MM.1S (cell line): ENCODE data around the gene MACROD2.
"Not testable (repeated sequence)": the region's sequence is repeated elsewhere in the genome, so short reads cannot be mapped to it uniquely, and the experiment has no call there.

ENCODE experiments used
- DNase-seq: peaks from one replicate; pipeline ENCODE4 v3.0.0-alpha.2; 2015
- H2AFZ ChIP-seq: fragments of 300-600 bp; sonication (generic); 2 replicates; pipeline ENCODE4 v1.6.0; 2016; ENCODE audit warnings: antibody characterized with exemption, low read length
- H3F3A ChIP-seq: fragments of 300-600 bp; sonication (generic); 2 replicates; pipeline ENCODE4 v1.6.1; 2016; ENCODE audit warnings: mild to moderate bottlenecking, antibody characterized with exemption, low read length, moderate library complexity, mixed read lengths; ENCODE audit not compliant: insufficient read depth
- H3K27ac ChIP-seq: fragments of 300-600 bp; sonication (generic); 2 replicates; pipeline ENCODE4 v1.5.1; 2016; ENCODE audit warnings: mild to moderate bottlenecking, low read length
- H3K27me3 ChIP-seq: fragments of 300-600 bp; sonication (generic); replicated peaks from 2 replicates; pipeline ENCODE4 v1.6.0; 2016; ENCODE audit warnings: low read length; ENCODE audit not compliant: insufficient read depth
- H3K36me3 ChIP-seq: fragments of 300-600 bp; sonication (generic); replicated peaks from 2 replicates; pipeline ENCODE4 v1.6.1; 2016; ENCODE audit warnings: mild to moderate bottlenecking, low read length, mixed read lengths; ENCODE audit not compliant: insufficient read depth
- H3K4me1 ChIP-seq: fragments of 300-600 bp; sonication (generic); 2 replicates; pipeline ENCODE4 v1.6.1; 2016; ENCODE audit warnings: low read length, mixed read lengths
- H3K4me2 ChIP-seq: fragments of 300-600 bp; sonication (generic); 2 replicates; pipeline ENCODE4 v1.6.0; 2016; ENCODE audit warnings: low read depth, low read length
- H3K4me3 ChIP-seq: fragments of 300-600 bp; sonication (generic); 2 replicates; pipeline ENCODE4 v1.5.1; 2016; ENCODE audit warnings: low read length, mixed read lengths
- H3K79me2 ChIP-seq: fragments of 300-600 bp; sonication (generic); 2 replicates; pipeline ENCODE4 v1.6.1; 2016; ENCODE audit warnings: mixed run types, low read length, mixed read lengths
- H3K9ac ChIP-seq: fragments of 300-600 bp; sonication (generic); 2 replicates; pipeline ENCODE4 v1.6.1; 2016; ENCODE audit warnings: low read length, mixed read lengths
- H3K9me2 ChIP-seq: fragments of 300-600 bp; sonication (generic); replicated peaks from 2 replicates; pipeline ENCODE4 v1.6.1; 2016; ENCODE audit warnings: mild to moderate bottlenecking, low read length, mixed read lengths; ENCODE audit not compliant: insufficient read depth
- H3K9me3 ChIP-seq: fragments of 300-600 bp; sonication (generic); replicated peaks from 2 replicates; pipeline ENCODE4 v1.6.1; 2016; ENCODE audit warnings: mild to moderate bottlenecking, low read length, mixed read lengths; ENCODE audit not compliant: insufficient read depth
- H4K20me1 ChIP-seq: fragments of 300-600 bp; sonication (generic); 2 replicates; pipeline ENCODE4 v1.6.1; 2016; ENCODE audit warnings: mild to moderate bottlenecking, low read length, moderate library complexity, mixed read lengths; ENCODE audit not compliant: insufficient read depth
- EZH2 ChIP-seq: fragments of 300-600 bp; sonication (generic); optimal IDR thresholded peaks from 2 replicates; pipeline ENCODE3; 2017; ENCODE audit warnings: low read depth, mild to moderate bottlenecking, antibody characterized with exemption, low read length, mixed read lengths
- EZH2phosphoT487 ChIP-seq: fragments of 300-600 bp; sonication (generic); IDR thresholded peaks from 2 replicates; pipeline ENCODE4 v1.6.1; 2018; ENCODE audit warnings: antibody characterized with exemption, low read length
- TF ChIP-seq, protein P1 (sequence below): fragments of 300-600 bp; sonication (generic); IDR thresholded peaks from 2 replicates; pipeline ENCODE4 v1.5.1; 2016; ENCODE audit warnings: antibody characterized with exemption, low read length, mixed read lengths

MACROD2 gene

GRCh38 chr20:14924433-14924832, 929.1 kb downstream of the MACROD2 start:
- Histone ChIP-seq H3K27ac (peak overlapping the region; percentile 11; the same call in 1 of the 2 replicates), H3K9me2 (no peaks in the 10 kb centered on the region), H3K79me2 (no peaks in the 10 kb centered on the region), H3K4me2 (peak overlapping the region; percentile 18; the same call in 1 of the 2 replicates), H3K9me3 (no peaks in the 10 kb centered on the region), H3K27me3 (no peaks in the 10 kb centered on the region), H3K9ac (no peak overlapping the region), H4K20me1 (no peaks in the 10 kb centered on the region), H3K4me3 (no peak overlapping the region), H3K4me1 (no peaks in the 10 kb centered on the region), H3F3A (no peaks in the 10 kb centered on the region), H2AFZ (no peak overlapping the region), H3K36me3 (no peaks in the 10 kb centered on the region)
- TF ChIP-seq, protein P1, sequence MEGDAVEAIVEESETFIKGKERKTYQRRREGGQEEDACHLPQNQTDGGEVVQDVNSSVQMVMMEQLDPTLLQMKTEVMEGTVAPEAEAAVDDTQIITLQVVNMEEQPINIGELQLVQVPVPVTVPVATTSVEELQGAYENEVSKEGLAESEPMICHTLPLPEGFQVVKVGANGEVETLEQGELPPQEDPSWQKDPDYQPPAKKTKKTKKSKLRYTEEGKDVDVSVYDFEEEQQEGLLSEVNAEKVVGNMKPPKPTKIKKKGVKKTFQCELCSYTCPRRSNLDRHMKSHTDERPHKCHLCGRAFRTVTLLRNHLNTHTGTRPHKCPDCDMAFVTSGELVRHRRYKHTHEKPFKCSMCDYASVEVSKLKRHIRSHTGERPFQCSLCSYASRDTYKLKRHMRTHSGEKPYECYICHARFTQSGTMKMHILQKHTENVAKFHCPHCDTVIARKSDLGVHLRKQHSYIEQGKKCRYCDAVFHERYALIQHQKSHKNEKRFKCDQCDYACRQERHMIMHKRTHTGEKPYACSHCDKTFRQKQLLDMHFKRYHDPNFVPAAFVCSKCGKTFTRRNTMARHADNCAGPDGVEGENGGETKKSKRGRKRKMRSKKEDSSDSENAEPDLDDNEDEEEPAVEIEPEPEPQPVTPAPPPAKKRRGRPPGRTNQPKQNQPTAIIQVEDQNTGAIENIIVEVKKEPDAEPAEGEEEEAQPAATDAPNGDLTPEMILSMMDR = no peak
- TF ChIP-seq EZH2phosphoT487 (no peak), EZH2 (no peak)
- DNase-seq = no peak

- H3K9me3 ChIP-seq = no peaks in the 10 kb centered on the region
- H3K4me1 ChIP-seq = no peaks in the 10 kb centered on the region
- H3K36me3 ChIP-seq = no peaks in the 10 kb centered on the region
- H2AFZ ChIP-seq = no peak overlapping the region
- H3K27me3 ChIP-seq = no peaks in the 10 kb centered on the region
- peak overlapping the region; percentile 18; the same call in 1 of the 2 replicates for H3K4me2 ChIP-seq
- H4K20me1 ChIP-seq = no peaks in the 10 kb centered on the region
- H3K9me2 ChIP-seq = no peaks in the 10 kb centered on the region
- no peak overlapping the region for H3K27ac ChIP-seq
- H3F3A ChIP-seq = no peaks in the 10 kb centered on the region
- no peaks in the 10 kb centered on the region for H3K79me2 ChIP-seq
- no peak overlapping the region for H3K4me3 ChIP-seq
- TF ChIP-seq EZH2 = no peak
- no peak for TF ChIP-seq EZH2phosphoT487
- TF ChIP-seq, protein P1 = no peak
- no peak overlapping the region for H3K9ac ChIP-seq
- DNase-seq = no peak
These were observed 930.0 kb downstream of the MACROD2 start for GRCh38 chr20:14925300-14925699.

DNA sequence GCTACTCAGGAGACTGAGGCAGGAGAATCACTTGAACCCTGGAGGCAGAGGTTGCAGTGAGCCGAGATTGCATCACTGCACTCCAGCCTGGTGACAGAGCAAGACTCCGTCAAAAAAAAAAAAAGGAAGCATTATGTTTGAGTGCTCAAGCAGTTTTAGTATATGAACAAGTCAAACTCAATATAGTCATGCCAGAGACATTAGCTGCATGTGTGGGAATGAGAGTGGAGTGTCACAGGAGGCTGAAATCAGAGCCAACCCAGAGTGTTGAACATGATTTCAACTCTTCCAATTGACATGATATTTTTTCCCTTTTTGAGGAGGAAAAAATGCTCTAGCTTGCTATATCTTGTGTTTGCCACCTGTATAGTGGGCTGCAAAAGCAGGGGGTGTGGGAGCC, 931.1 kb downstream of the MACROD2 start:
- H3F3A ChIP-seq = not testable (repeated sequence)

DNA sequence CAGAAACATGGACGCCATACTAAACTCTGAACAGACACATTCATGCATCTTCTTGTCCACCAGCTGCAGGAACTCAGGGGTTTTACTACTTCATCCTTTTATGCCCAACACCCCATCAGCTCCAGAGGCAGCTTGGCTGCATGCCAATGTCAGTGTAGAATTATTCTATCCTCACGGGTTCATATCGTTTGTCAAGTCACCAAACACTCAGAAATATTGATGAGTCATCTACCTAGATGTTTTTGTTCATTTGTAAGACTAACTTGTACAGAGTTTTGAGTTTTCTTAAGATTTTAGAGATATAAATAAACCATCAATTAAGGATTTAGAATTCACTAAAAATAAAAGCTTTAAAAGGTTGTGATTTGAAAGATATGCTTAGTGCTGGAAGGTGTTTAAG, 932.8 kb downstream of the MACROD2 start:
- H3F3A ChIP-seq = no peaks in the 10 kb centered on the region
- no peak overlapping the region for H3K27ac ChIP-seq
- no peaks in the 10 kb centered on the region for H3K9me3 ChIP-seq
- no peak for DNase-seq
- H3K9ac ChIP-seq = no peak overlapping the region
- TF ChIP-seq EZH2 (no peak), EZH2phosphoT487 (no peak)
- TF ChIP-seq, protein P1 = no peak
- no peaks in the 10 kb centered on the region for H4K20me1 ChIP-seq
- H3K4me2 ChIP-seq = no peak overlapping the region
- H3K27me3 ChIP-seq = no peaks in the 10 kb centered on the region
- no peaks in the 10 kb centered on the region for H3K9me2 ChIP-seq
- no peak overlapping the region for H2AFZ ChIP-seq
- H3K36me3 ChIP-seq = no peaks in the 10 kb centered on the region
- H3K79me2 ChIP-seq = no peaks in the 10 kb centered on the region
- H3K4me3 ChIP-seq = no peak overlapping the region
- no peaks in the 10 kb centered on the region for H3K4me1 ChIP-seq

More for the DNA sequence above, 931.1 kb downstream of the MACROD2 start:
- not testable (repeated sequence) for H3K9me2 ChIP-seq, H3K9ac ChIP-seq, H3K27me3 ChIP-seq, H3K79me2 ChIP-seq, H2AFZ ChIP-seq, H3K36me3 ChIP-seq, H4K20me1 ChIP-seq, H3K27ac ChIP-seq, H3K4me1 ChIP-seq, DNase-seq, H3K4me2 ChIP-seq, H3K9me3 ChIP-seq, H3K4me3 ChIP-seq
